GM20000 (cell line): ENCODE data around the gene PHAF1.

ENCODE experiments used
- DNase-seq: peaks from one replicate; pipeline ENCODE4 v3.0.0; 2012; ENCODE audit warnings: low spot score
- TF ChIP-seq, protein P1 (sequence below): IDR thresholded peaks from 2 replicates; pipeline ENCODE4 v1.5.1; 2012; ENCODE audit warnings: mild to moderate bottlenecking, control low read depth; ENCODE audit errors: extremely low read depth, missing control alignments

PHAF1 gene

GRCh38 chr16:67151431-67152097, 41.8 kb downstream of the PHAF1 start:
- TF ChIP-seq, protein P1, sequence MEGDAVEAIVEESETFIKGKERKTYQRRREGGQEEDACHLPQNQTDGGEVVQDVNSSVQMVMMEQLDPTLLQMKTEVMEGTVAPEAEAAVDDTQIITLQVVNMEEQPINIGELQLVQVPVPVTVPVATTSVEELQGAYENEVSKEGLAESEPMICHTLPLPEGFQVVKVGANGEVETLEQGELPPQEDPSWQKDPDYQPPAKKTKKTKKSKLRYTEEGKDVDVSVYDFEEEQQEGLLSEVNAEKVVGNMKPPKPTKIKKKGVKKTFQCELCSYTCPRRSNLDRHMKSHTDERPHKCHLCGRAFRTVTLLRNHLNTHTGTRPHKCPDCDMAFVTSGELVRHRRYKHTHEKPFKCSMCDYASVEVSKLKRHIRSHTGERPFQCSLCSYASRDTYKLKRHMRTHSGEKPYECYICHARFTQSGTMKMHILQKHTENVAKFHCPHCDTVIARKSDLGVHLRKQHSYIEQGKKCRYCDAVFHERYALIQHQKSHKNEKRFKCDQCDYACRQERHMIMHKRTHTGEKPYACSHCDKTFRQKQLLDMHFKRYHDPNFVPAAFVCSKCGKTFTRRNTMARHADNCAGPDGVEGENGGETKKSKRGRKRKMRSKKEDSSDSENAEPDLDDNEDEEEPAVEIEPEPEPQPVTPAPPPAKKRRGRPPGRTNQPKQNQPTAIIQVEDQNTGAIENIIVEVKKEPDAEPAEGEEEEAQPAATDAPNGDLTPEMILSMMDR: no peak
- DNase-seq: no peak

GRCh38 chr16:67154578-67155294, 45.0 kb downstream of the PHAF1 start:
- no peak for DNase-seq
- TF ChIP-seq, protein P1: no peak

- DNase-seq: peak; percentile 95
- TF ChIP-seq, protein P1: peak; percentile 97
These were observed 45.8 kb downstream of the PHAF1 start for GRCh38 chr16:67155295-67156142.

DNA sequence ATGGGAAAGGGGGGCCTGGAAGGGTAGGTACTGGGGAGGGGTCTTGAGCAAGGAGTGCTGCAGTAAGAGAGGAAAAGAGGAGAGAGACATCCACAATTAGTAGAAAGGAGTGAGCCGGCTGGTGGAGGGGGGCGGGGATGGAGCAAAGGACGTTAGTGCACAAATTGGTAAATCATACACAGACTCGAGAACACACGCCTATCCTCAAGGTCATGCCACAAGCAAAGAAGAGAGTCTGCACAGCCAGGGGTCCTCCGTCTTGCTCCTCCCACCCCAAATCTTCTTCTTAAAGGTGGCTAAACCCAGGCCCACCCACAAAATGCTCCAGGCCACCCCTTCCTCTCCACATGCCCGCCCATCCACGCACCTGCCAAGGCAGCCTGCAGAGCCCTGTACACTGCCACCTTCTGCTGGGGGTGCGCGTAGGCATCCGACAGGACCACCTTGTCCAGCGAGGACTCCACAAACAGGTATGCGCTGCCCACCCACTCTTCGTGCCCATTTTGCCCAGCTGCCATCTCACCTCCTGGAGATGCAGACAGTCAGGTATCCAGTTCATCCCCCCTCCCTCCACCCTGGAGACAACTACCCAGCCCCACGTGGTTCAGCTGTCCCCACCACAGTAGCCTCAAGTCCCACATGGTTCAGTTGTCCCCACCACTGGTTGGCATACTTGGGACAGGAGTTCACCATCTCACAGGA, 46.6 kb downstream of the PHAF1 start:
- DNase-seq: no peak
- TF ChIP-seq, protein P1: peak; percentile 9

DNA sequence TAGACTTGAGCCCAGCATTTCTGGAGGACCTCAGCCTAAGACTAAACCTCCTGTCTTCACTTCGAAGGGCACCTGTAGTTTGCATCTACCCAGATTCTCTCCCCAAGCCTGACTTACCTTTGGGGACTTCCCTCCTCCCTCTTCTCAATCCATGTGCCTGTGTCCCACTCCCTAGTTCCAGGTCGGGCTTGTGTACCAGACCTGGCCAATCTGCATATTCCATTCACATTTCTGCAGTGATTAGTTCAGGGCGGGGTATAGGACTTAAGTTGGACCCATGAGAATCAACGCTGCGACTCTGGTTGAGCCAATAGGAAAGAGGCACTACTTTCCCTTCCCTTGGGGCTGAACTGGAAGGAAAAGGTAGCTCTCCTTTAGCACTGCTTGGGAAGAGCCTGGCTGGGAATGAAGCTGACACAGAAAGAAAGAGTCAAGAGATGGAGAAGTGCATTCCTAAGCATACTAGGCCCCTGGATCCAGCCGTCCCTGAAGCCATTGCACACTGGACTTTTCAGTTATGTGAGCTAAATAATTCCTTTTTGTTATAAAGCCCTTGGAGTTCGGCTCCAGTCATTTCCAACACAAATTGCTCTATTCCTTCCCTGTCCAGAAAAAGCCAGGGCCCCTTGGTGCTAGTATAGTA, 47.5 kb downstream of the PHAF1 start:
- TF ChIP-seq, protein P1: no peak
- no peak for DNase-seq

DNA sequence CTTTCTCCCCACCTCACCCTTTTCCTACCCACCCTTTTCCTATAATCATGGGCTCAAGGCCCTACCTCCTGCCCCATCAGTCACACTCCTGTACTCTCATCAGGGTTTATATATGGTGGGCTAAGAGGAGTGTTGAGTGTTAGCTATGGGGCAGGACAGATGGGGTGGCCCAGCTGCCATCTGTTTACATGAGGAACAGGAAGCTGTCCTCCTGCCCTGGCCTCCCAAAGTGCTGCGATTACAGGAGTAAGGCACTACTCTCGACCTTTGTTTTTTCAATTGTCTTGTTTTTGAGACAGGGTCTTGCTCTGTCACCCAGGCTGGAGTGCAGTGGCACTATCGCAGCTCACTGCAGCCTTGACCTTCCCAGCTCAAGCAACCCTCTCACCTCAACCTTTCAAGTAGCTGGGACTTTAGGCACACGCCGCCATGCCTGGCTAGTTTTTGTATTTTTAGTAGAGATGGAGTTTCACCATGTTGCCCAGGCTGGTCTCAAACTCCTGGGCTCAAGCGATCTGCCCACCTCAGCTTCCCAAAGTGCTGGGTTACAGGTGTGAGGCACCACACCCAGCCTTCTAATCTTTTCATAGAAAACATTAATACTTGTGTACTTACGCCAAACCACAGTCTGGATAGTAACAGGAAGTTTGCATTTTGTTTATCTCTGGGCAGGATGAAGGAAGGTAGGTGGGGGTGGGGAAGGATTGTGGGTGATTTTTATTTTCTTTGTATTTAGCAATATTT, 48.3 kb downstream of the PHAF1 start:
- TF ChIP-seq, protein P1: no peak
- no peak for DNase-seq
